ENCODE data around the gene SHISA5. TPM values are rescaled to one million over a fixed set of nuclear protein-coding genes. Genes with fewer than 3 reads are reported as not detected.
A peak's percentile ranks its signal among the peaks of the same experiment; 100 is the strongest.

Gene SHISA5
- total RNA-seq, 1 experiment from 2014 or later: 174 TPM

- H3K27me3 Mint-ChIP-seq (ENCODE audit: low read depth): no peaks in the 10 kb centered on the region; the same call in 1 of the 2 replicates
- H3K27ac ChIP-seq (ENCODE audit: insufficient read length, low read depth, low read length): no peak overlapping the region
- no peak overlapping the region for H3T11ph ChIP-seq (ENCODE audit: low read length)
- no peaks in the 10 kb centered on the region; the same call in 1 of the 2 replicates for H3K79me2 ChIP-seq (ENCODE audit: insufficient read depth, low read length)
- peaks cover 16 to 26% of the 10 kb centered on the region in 2 experiments for H3K4me1 Mint-ChIP-seq
- no peak overlapping the region for H3K9ac ChIP-seq (ENCODE audit: extremely low read depth, insufficient read length, low read length)
- no peaks in the 10 kb centered on the region for H3K4me1 ChIP-seq (ENCODE audit: insufficient read depth, low read length)
- H3K79me1 ChIP-seq (ENCODE audit: insufficient read depth, low read depth, low read length, poor library complexity, severe bottlenecking): no peaks in the 10 kb centered on the region
- H3K27me3 ChIP-seq (ENCODE audit: insufficient read depth, low read length): no peaks in the 10 kb centered on the region
- no peak overlapping the region for H3K56ac ChIP-seq (ENCODE audit: insufficient read length, low read depth, low read length)
- H2BK5ac ChIP-seq (ENCODE audit: insufficient read length, low read length): no peak overlapping the region
- H3K23me2 ChIP-seq (ENCODE audit: insufficient read length, low read depth, low read length, poor library complexity, severe bottlenecking): no peaks in the 10 kb centered on the region
- DNase-seq: no peak
- H2BK20ac ChIP-seq (ENCODE audit: low read depth, low read length, poor library complexity, severe bottlenecking): no peak overlapping the region
- WGBS (ENCODE audit: extremely low coverage, insufficient read length, low lambda C conversion rate): no CpG with 5 or more reads among the region's 9 CpGs
- no peak overlapping the region for H2BK120ac ChIP-seq (ENCODE audit: low read depth, low read length, poor library complexity, severe bottlenecking)
- no peak for TF ChIP-seq CTCF (conservative IDR thresholded peaks at IDR 0.05)
- no peak overlapping the region for H4K5ac ChIP-seq (ENCODE audit: insufficient read length, low read depth, low read length)
- H4K8ac ChIP-seq (replicated peaks; ENCODE audit: insufficient read length, low read depth, low read length): no peak overlapping the region
- no peaks in the 10 kb centered on the region for H3K9me3 ChIP-seq (ENCODE audit: control insufficient read depth, low read depth, low read length)
- H3K14ac ChIP-seq (ENCODE audit: insufficient read depth, low read length): no peak overlapping the region
- H4K20me1 ChIP-seq (ENCODE audit: control insufficient read depth, insufficient read depth, insufficient read length): no peaks in the 10 kb centered on the region
- no peaks in the 10 kb centered on the region for H3K9me3 Mint-ChIP-seq
- H3K4ac ChIP-seq (ENCODE audit: low read depth, low read length): no peak overlapping the region
- H2BK15ac ChIP-seq (ENCODE audit: low read depth, low read length): no peak overlapping the region
- H3K23ac ChIP-seq (ENCODE audit: insufficient read length, low read depth, low read length): no peak overlapping the region
- no peak overlapping the region for H2BK12ac ChIP-seq (ENCODE audit: insufficient read length, low read depth, low read length)
- no peak overlapping the region for H2AK5ac ChIP-seq (ENCODE audit: insufficient read length, low read length)
- no peak overlapping the region; a peak in 1 of 5 replicates for H3K4me3 Mint-ChIP-seq
- H4K91ac ChIP-seq (ENCODE audit: insufficient read length, low read depth, low read length): no peak overlapping the region
- no peak overlapping the region for H3K18ac ChIP-seq (ENCODE audit: insufficient read length, low read depth, low read length)
- H3K27ac Mint-ChIP-seq: peak overlapping the region; percentile 90 to 99 (median 99); a peak in 5 of 7 replicates
- no peak overlapping the region for H2AFZ ChIP-seq (ENCODE audit: low read length)
- H3K36me3 Mint-ChIP-seq (ENCODE audit: insufficient read depth in 1 of 3, low read depth in 3 of 3): peaks cover 13 to 32% (median 32%) of the 10 kb centered on the region in 3 experiments
- no peak overlapping the region for H3K4me2 ChIP-seq (ENCODE audit: insufficient read depth, insufficient read length, low read length)
These were observed 36.9 kb downstream of the SHISA5 start for GRCh38 chr3:48467110-48467454.

Data from H9 (cell line).